K562 (cell line): ENCODE results near the gene ISOC1. TPM values are rescaled to one million over a fixed set of nuclear protein-coding genes. Genes with fewer than 3 reads are reported as not detected.

Experiments
- ATAC-seq: fragments of 200-7000 bp; cut with Tn5 transposase; 3 replicates; pipeline ENCODE4 v1.9.1; 2020; ENCODE audit warnings: moderate library complexity
- BruUV-seq: library from RNA; stranded (reverse); fragments of 400-500 nt; replicated peaks from 2 replicates; lab custom pipeline; 2021; lab: Mats Ljungman, UMichigan
- CTCF ChIA-PET: fragments of 300-600 bp; formaldehyde crosslinking; extraction: SDS; loops from one replicate; lab custom pipeline; 2021; ENCODE audit warnings: low intra/inter-chr PET ratio; lab: Yijun Ruan, JAX
- POLR2A ChIA-PET: fragments of 300-600, 350-650 bp; sonication (Branson Sonifier 250); formaldehyde crosslinking; extraction: SDS; loops from one replicate; lab custom pipeline; 2021; ENCODE audit warnings: antibody characterized with exemption, inconsistent platforms; lab: Yijun Ruan, JAX
- DNase-seq, 4 experiments: peaks; one replicate each; pipeline versions ENCODE4 v3.0.0 to v3.0.0-alpha.2; 2011 to 2018; ENCODE audit warnings: low spot score in 3 of 4, mixed read lengths in 3 of 4; ENCODE audit errors: extremely low read depth in 1 of 4
- FAIRE-seq: peaks from 2 replicates; lab custom pipeline; 2011; peaks lifted over from hg19 to GRCh38; lab: Jason Lieb, UNC
- H2AFZ ChIP-seq: 2 replicates; pipeline ENCODE4 v1.6.0; 2011; ENCODE audit warnings: low read depth, low read length, control low read depth, inconsistent platforms
- H3K27ac ChIP-seq: fragments of 200-600 bp; 3 replicates; pipeline ENCODE4 v1.8.0; 2011; ENCODE audit warnings: low read depth, mild to moderate bottlenecking, control low read depth, inconsistent platforms, low read length, moderate library complexity, mixed read lengths; ENCODE audit errors: extremely low read depth
- H3K27me3 ChIP-seq, 2 experiments: fragments of 300-600 bp in 1 of 2; 2 replicates in 1 of 2; 3 replicates in 1 of 2; pipeline versions ENCODE4 v1.6.0 to v1.8.0; 2011; ENCODE audit warnings: inconsistent platforms in 2 of 2, low read length in 2 of 2, mild to moderate bottlenecking in 1 of 2, mixed read lengths in 1 of 2, moderate library complexity in 1 of 2; ENCODE audit not compliant: control insufficient read depth in 2 of 2, insufficient read depth in 2 of 2
- H3K36me3 ChIP-seq: fragments of 300-600 bp; 3 replicates; pipeline ENCODE4 v1.8.0; 2011; ENCODE audit warnings: mild to moderate bottlenecking, low read length, inconsistent platforms; ENCODE audit not compliant: control insufficient read depth, insufficient read depth
- H3K4me1 ChIP-seq, 2 experiments: fragments of 200-600 bp in 1 of 2; replicated peaks in 1 of 2; 2 replicates in 1 of 2; 3 replicates in 1 of 2; pipeline versions ENCODE4 v1.5.1 to v1.8.0; 2011; ENCODE audit warnings: inconsistent platforms in 2 of 2, low read length in 2 of 2, mild to moderate bottlenecking in 1 of 2, mixed read lengths in 1 of 2, moderate library complexity in 1 of 2; ENCODE audit not compliant: control insufficient read depth in 2 of 2, insufficient read depth in 2 of 2
- H3K4me2 ChIP-seq: 2 replicates; pipeline ENCODE4 v1.6.1; 2011; ENCODE audit warnings: low read length, control low read depth, inconsistent platforms, mixed read lengths; ENCODE audit not compliant: insufficient read depth
- H3K4me3 ChIP-seq: fragments of 200-600 bp; sonication (generic), shearing (Covaris generic); 2 replicates; pipeline ENCODE4 v1.5.1; 2016; ENCODE audit warnings: control low read depth, inconsistent platforms
- H3K79me2 ChIP-seq: fragments of 200-600 bp; 3 replicates; pipeline ENCODE4 v1.8.0; 2011; ENCODE audit warnings: low read length, inconsistent platforms; ENCODE audit not compliant: control insufficient read depth, insufficient read depth
- H3K9ac ChIP-seq, 2 experiments: 2 replicates each; pipeline versions ENCODE4 v1.6.0 to v1.6.1; 2011; ENCODE audit warnings: low read depth in 2 of 2, low read length in 2 of 2, control low read depth in 1 of 2, inconsistent platforms in 1 of 2, mild to moderate bottlenecking in 1 of 2, mixed read lengths in 1 of 2; ENCODE audit not compliant: insufficient read depth in 1 of 2
- H3K9me1 ChIP-seq: one replicate; pipeline ENCODE4 v1.6.0; 2011; ENCODE audit warnings: inconsistent platforms, mild to moderate bottlenecking, low read length, moderate library complexity; ENCODE audit not compliant: control insufficient read depth, insufficient read depth
- H3K9me3 ChIP-seq: replicated peaks from 2 replicates; pipeline ENCODE4 v1.5.1; 2011; ENCODE audit warnings: low read depth, low read length, inconsistent platforms; ENCODE audit not compliant: control insufficient read depth, insufficient read depth
- H4K20me1 ChIP-seq: replicated peaks from 2 replicates; pipeline ENCODE4 v1.6.1; 2011; ENCODE audit warnings: low read length, inconsistent platforms, mixed read lengths; ENCODE audit not compliant: control insufficient read depth, insufficient read depth
- ATF3 ChIP-seq, 2 experiments: fragments of 450-650 bp in 1 of 2; sonication (generic) in 1 of 2; formaldehyde crosslinking in 1 of 2; IDR thresholded peaks in 1 of 2; conservative IDR thresholded peaks in 1 of 2; 2 replicates each; pipeline versions ENCODE4 v1.6.1 to v1.8.1; 2016 to 2023; ENCODE audit warnings: mild to moderate bottlenecking in 2 of 2, moderate library complexity in 2 of 2, inconsistent platforms in 1 of 2, missing genetic modification reagents in 1 of 2
- BCLAF1 ChIP-seq, 2 experiments: fragments of 450-650 bp in 1 of 2; IDR thresholded peaks; 2 replicates each; pipeline ENCODE4 v1.6.1; 2011 to 2017; ENCODE audit warnings: low read depth in 2 of 2, antibody characterized with exemption in 1 of 2, borderline replicate concordance in 1 of 2, low read length in 1 of 2, mild to moderate bottlenecking in 1 of 2, mixed read lengths in 1 of 2; ENCODE audit not compliant: control insufficient read depth in 1 of 2
- BMI1 ChIP-seq: fragments of 150-350 bp; IDR thresholded peaks from 2 replicates; pipeline ENCODE4 v1.6.1; 2014; ENCODE audit warnings: low read length
- KLF16 ChIP-seq: IDR thresholded peaks from 2 replicates; pipeline ENCODE4 v1.6.1; 2016; ENCODE audit warnings: antibody characterized with exemption
- POU5F1 ChIP-seq: fragments of 150-350 bp; IDR thresholded peaks from 2 replicates; pipeline ENCODE4 v1.6.1; 2014; ENCODE audit warnings: borderline replicate concordance, low read length, low read depth, mild to moderate bottlenecking; ENCODE audit not compliant: partially characterized antibody
- TSC22D4 ChIP-seq: fragments of 450-650 bp; IDR thresholded peaks from 2 replicates; pipeline ENCODE4 v1.6.1; 2016; ENCODE audit warnings: missing genetic modification characterization, missing biosample characterization, control low read depth
- YBX1 ChIP-seq: fragments of 450-650 bp; IDR thresholded peaks from 2 replicates; pipeline ENCODE4 v1.7.1; 2016; ENCODE audit warnings: mild to moderate bottlenecking
- WGBS: fragments of 100-300 bp; shearing (Covaris generic); methylation state at CpG from one replicate; pipeline ENCODE4 v1.1.6; 2016; ENCODE audit warnings: low coverage, mixed read lengths; ENCODE audit not compliant: insufficient coverage; ENCODE audit errors: missing lambda C conversion rate; 5-methylcytosine and 5-hydroxymethylcytosine counted together
- in situ Hi-C: fragments of 300-500 bp; cut with MboI; formaldehyde crosslinking; loops from 4 replicates; pipeline ENCODE4 v1.15.0; 2018; ENCODE audit warnings: inconsistent platforms, mixed read lengths
- intact Hi-C: fragments of 100-400 bp; cut with micrococcal nuclease; formaldehyde crosslinking; loops from 2 replicates; pipeline ENCODE4 v1.14.2; 2022
- polyA plus RNA-seq, 8 experiments: library from polyadenylated mRNA; depleted of rRNA in 4 of 8; stranded (reverse) in 5 of 8; unstranded in 3 of 8; fragments of >200 nt; fragmentation: Nextera tagmentation in 2 of 8; fragmentation: Illumina TruSeq in 1 of 8; extraction: Ambion mirVana in 2 of 8; extraction: Trizol in 1 of 8; gene quantifications; 2 replicates each; pipeline versions ENCODE4 v1.2.1 to v1.2.3, GENCODE V29; 2011 to 2014; ENCODE audit warnings: inconsistent platforms in 1 of 8, missing spikeins in 1 of 8
- total RNA-seq, 7 experiments: library from RNA; depleted of rRNA in 6 of 7; stranded (reverse); fragments of >200 nt in 6 of 7; fragmentation: Illumina TruSeq in 2 of 7; extraction: Trizol in 2 of 7; gene quantifications; 2 replicates each; pipeline versions ENCODE4 v1.2.1 to v1.2.3, GENCODE V29; 2011 to 2021; ENCODE audit warnings: low replicate concordance in 1 of 7
- TF ChIP-seq, protein P1 (sequence below), 2 experiments: fragments of 450-650 bp in 1 of 2; sonication (generic) in 1 of 2; formaldehyde crosslinking in 1 of 2; IDR thresholded peaks; 2 replicates each; pipeline versions ENCODE4 v1.7.1 to v1.9.0; 2016 to 2022; ENCODE audit warnings: inconsistent platforms in 1 of 2, mild to moderate bottlenecking in 1 of 2, missing genetic modification reagents in 1 of 2

Gene ISOC1
- total and polyA plus RNA-seq, 9 of the 15 experiments (the other 6 are each of a cell fraction or from before 2014, with no cell fraction given) = 14.0 to 67.9 (median 51.3) TPM

DNA sequence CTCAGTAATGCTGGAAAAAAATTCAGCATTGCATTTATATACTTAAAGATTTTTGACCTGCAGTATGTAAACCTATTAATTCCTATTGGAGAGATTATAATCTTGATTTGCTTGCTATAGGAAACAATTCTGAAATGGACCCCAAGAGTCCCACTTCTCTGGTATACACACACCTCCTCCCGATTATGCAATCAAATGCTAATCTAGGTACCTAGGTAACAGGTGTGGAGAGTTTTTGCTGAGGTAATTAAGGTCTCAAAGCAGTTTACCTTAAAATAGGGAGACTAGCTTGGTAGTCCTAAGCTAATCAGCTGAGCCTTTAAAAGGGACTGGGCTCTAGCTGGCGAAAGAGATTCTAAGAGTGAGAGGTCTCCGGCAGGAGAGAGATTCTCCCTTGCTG, 22.2 kb downstream of the ISOC1 start:
- 89% methylated on average over 3 of the region's 3 CpGs for WGBS
- CTCF ChIA-PET = no interaction called here
- no peak for TF ChIP-seq POU5F1
- no peak for TF ChIP-seq KLF16
- TF ChIP-seq BMI1 = no peak
- TF ChIP-seq ATF3 (IDR thresholded peaks at IDR 0.05) = no peak
- no peak for TF ChIP-seq ATF3 (CRISPR knock-in tag; conservative IDR thresholded peaks at IDR 0.05)
- no peak for TF ChIP-seq BCLAF1 (IDR thresholded peaks at IDR 0.05; ENCODE audit: borderline replicate concordance in 1 of 2, control insufficient read depth in 1 of 2, low read depth in 2 of 2, low read length in 1 of 2)
- no peak for TF ChIP-seq TSC22D4
- no peak for TF ChIP-seq YBX1
- TF ChIP-seq, protein P1, sequence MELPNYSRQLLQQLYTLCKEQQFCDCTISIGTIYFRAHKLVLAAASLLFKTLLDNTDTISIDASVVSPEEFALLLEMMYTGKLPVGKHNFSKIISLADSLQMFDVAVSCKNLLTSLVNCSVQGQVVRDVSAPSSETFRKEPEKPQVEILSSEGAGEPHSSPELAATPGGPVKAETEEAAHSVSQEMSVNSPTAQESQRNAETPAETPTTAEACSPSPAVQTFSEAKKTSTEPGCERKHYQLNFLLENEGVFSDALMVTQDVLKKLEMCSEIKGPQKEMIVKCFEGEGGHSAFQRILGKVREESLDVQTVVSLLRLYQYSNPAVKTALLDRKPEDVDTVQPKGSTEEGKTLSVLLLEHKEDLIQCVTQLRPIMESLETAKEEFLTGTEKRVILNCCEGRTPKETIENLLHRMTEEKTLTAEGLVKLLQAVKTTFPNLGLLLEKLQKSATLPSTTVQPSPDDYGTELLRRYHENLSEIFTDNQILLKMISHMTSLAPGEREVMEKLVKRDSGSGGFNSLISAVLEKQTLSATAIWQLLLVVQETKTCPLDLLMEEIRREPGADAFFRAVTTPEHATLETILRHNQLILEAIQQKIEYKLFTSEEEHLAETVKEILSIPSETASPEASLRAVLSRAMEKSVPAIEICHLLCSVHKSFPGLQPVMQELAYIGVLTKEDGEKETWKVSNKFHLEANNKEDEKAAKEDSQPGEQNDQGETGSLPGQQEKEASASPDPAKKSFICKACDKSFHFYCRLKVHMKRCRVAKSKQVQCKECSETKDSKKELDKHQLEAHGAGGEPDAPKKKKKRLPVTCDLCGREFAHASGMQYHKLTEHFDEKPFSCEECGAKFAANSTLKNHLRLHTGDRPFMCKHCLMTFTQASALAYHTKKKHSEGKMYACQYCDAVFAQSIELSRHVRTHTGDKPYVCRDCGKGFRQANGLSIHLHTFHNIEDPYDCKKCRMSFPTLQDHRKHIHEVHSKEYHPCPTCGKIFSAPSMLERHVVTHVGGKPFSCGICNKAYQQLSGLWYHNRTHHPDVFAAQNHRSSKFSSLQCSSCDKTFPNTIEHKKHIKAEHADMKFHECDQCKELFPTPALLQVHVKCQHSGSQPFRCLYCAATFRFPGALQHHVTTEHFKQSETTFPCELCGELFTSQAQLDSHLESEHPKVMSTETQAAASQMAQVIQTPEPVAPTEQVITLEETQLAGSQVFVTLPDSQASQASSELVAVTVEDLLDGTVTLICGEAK (IDR thresholded peaks at IDR 0.05) = no peak
- TF ChIP-seq, protein P1 (CRISPR knock-in tag; IDR thresholded peaks at IDR 0.05) = no peak

More for the DNA sequence above, 22.2 kb downstream of the ISOC1 start:
- intact Hi-C loops = no loop called here
- POLR2A ChIA-PET = interaction anchor here (0.9 kb wide), 1 partner anchor 40 kb away, joined by 4 read pairs; no protein-coding TSS in a partner anchor
- Histone ChIP-seq H3K9me3 (no peaks in the 10 kb centered on the region), H3K27me3 (no peaks in the 10 kb centered on the region), H4K20me1 (no peaks in the 10 kb centered on the region), H2AFZ (no peak overlapping the region), H3K4me1 (peaks cover 0 to 4% of the 10 kb centered on the region in 2 experiments; a peak in 2 of 5 replicates), H3K4me3 (no peak overlapping the region), H3K9ac (no peak overlapping the region), H3K79me2 (no peaks in the 10 kb centered on the region), H3K4me2 (no peak overlapping the region), H3K9me1 (no peaks in the 10 kb centered on the region), H3K36me3 (peaks cover 24% of the 10 kb centered on the region; the same call in 2 of the 3 replicates), H3K27ac (no peak overlapping the region)
- no TSS peak for BruUV-seq
- no peak for FAIRE-seq
- in situ Hi-C loops = no loop called here
- DNase-seq = no peak
- ATAC-seq = no peak
